ENCODE results near the gene EP400.
"Not testable (repeated sequence)": the region's sequence is repeated elsewhere in the genome, so short reads cannot be mapped to it uniquely, and the experiment has no call there.

Gene EP400

DNA sequence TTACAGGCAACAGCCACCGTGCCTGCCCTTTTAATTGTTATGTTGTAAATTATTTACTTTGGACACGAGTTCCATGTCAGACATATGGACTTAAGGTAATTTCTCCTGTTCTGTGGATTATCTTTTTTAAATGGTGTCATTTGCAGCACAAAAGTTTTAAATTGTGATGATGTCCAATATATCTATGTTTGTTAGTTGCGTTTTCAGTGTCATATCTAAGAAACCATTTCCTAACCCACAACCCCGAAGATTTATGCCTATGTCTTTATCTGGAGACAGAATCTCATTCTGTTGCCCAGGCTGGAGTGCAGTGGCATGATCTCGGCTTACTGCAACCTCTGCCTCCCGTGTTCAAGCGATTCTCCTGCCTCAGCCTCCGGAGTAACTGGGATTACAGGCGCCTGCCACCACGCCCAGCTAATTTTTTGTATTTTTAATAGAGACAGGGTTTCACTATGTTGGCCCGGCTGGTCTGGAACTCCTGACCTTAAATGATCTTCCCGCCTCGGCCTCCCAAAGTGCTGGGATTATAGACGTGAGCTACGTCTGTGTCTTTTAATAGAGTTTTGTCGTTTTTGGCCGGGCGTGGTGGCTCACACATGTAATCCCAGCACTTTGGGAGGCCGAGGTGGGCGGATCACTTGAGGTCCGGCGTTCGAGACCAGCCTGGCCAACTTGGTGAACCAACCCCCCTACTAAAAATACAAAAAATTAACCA is 870 bp upstream of the EP400 start:
- not testable (repeated sequence) for DNase-seq (ENCODE audit: low spot score)

- DNase-seq (ENCODE audit: low spot score), result no peak
Observed at GRCh38 chr12:131950182-131950913, 606 bp downstream of the EP400 start.

DNA sequence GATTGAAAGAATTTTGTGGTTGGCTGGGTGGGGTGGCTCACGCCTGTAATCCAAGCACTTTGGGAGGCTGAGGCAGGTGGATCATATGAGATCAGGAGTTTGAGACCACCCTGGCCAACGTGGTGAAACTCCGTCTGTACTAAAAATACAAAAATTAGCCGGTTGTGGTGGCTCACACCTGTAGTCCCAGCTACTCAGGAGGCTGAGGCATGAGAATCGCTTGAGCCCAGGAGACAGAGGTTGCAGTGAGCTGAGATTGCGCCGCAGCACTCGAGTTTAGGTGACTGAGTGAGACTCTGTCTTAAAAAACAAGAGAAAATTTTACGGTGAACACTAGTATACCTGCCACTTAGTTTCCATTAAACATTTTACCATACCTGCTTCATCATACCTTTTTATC is 4.1 kb downstream of the EP400 start:
- DNase-seq (ENCODE audit: low spot score), result not testable (repeated sequence)

DNA sequence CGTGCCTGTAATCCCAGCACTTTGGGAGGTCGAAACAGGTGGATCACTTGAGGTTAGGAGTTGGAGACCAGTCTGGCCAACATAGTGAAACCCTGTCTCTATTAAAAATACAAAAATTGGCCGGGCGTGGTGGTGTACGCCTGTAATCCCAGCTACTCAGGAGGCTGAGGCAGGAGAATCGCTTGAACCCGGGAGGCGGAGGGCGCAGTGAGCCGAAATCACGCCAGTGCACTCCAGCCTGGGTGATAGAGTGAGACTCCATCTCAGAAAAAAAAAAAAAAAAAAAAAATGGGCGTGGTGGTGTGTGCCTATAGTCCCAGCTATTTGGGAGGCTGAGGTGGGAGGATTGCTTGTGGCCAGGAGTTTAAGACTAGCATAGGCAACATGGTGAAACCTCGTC is 4.7 kb downstream of the EP400 start:
- DNase-seq (ENCODE audit: low spot score), result not testable (repeated sequence)

DNA sequence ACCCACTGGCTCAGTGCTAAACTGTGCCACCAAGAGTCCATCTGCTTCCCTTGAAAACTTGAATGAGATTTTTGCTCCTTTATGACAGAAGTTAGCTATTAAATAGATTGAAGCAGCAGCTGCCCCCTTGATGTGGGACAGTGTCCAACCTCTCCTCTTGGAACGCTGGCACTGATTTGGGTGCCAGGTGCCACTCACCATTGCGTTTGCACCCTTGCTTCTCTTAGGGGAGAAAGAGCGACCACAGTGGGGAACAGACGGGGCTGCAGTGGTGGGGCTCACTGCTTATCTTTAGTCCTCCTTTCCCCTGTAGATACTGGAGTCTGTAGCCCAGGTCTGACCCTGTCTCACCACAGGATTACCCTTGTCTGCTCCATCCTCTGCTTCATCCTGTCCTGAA is 9.4 kb downstream of the EP400 start:
- no peak for DNase-seq (ENCODE audit: low spot score)

GRCh38 chr12:131959641-131960589 is 10.2 kb downstream of the EP400 start:
- DNase-seq (ENCODE audit: low spot score), result no peak

DNA sequence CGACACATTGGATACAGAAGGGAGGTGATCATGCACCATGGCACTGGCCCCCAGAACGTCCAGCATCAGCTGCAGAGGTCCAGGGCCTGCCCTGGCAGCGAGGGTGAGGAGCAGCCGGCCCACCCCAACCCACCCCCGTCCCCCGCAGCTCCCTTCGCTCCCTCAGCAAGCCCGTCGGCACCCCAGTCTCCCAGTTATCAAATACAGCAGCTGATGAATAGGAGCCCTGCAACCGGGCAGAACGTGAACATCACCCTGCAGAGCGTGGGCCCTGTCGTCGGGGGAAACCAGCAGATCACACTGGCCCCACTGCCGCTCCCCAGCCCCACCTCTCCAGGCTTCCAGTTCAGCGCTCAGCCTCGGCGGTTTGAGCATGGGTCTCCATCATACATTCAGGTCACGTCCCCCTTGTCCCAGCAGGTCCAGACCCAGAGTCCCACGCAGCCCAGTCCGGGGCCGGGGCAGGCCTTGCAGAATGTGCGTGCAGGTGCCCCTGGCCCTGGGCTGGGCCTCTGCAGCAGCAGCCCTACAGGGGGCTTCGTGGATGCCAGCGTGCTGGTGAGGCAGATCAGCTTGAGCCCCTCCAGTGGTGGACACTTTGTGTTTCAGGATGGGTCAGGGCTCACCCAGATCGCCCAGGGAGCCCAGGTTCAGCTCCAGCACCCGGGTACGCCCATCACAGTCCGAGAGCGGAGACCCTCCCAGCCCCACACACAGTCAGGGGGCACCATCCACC is 11.0 kb downstream of the EP400 start:
- not testable (repeated sequence) for DNase-seq (ENCODE audit: low spot score)

DNA sequence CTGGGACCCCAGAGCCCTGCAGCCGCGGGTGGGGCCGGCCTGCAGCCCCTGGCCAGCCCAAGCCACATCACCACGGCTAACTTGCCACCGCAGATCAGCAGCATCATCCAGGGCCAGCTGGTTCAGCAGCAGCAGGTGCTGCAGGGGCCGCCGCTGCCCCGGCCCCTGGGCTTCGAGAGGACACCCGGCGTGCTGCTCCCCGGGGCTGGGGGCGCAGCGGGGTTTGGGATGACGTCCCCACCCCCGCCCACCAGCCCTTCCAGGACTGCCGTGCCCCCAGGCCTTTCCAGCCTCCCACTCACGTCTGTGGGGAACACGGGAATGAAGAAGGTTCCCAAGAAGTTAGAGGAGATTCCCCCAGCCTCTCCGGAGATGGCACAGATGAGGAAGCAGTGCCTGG is 11.6 kb downstream of the EP400 start:
- DNase-seq (ENCODE audit: low spot score), result not testable (repeated sequence)

DNA sequence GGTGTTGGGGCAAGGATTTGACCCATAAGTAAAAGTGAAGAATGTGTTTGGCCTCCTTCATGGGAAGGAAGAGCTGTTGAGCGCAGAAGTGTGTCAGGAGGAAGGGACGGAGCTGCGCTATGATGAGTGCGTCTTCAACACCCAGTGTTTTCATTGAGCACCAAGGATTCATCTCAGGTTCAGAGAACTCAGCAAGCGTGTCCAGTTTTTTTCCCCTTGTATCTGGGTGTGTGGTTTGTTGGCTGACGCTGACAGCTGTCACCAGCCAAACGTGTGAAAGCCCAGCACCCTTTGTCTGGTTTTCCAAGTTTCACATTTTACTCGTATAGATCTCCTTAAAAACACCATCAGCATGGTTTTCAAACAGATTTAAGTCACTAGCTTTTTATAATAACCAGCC is 12.3 kb downstream of the EP400 start:
- DNase-seq (ENCODE audit: low spot score), result no peak

DNA sequence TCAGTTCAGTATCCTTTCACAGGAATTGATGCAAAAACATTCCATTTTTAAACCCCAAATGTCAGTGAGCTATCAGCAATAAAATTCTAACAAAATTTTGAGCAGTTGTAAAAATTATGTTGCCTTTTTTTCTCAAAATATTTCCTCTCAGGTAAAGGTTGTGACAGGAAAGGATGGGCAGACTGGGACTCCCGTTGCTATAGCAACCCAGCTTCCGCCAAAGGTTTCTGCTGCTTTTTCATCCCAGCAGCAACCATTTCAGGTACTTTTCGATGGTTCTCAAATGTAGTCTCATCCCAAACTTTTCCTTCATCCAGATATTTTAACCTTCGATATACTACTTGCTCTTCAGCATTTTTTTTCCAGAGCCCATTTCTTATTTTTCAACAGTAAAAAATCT is 13.6 kb downstream of the EP400 start:
- DNase-seq (ENCODE audit: low spot score), result no peak

- DNase-seq (ENCODE audit: low spot score), result no peak
Observed at GRCh38 chr12:131965073-131965472, 15.3 kb downstream of the EP400 start.

DNA sequence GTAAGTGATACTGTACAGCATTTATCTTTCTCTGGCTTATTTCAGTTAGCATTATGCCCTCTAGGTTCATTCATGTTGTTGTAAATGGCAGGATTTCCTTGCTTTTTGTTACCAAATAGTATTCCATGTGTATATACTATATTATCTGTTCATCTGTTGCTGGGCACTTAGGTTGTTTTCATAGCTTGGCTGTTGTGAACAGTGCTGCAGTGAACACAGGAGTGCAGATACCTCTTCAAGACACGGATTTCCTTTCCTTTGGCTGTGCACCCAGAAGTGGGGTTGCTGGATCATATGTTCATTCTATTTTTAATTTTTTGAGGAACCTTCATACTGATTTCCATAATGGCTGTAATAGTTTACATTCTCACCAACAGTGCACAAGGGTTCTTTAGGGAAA is 21.5 kb downstream of the EP400 start:
- no peak for DNase-seq (ENCODE audit: low spot score)

DNA sequence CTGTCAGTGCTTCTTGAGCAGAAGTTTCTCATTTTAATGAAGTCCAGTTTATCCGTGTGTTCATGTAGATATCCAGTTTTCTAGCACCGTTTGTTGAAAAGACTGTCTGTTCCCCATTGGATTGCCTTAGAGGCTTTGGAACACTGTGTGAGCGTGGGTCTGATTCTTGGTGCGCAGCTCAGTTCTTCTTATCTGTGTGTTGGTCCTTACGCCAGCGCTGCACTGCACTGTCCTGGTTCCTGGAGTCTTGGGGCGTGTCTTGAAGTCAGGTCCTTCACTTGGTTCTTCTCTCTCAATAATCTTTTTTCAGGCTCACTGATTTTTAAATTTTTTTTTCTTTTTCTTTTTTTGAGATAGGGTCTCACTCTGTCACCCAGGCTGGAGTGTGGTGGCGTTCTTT is 25.5 kb downstream of the EP400 start:
- DNase-seq (ENCODE audit: low spot score), result no peak

- DNase-seq (ENCODE audit: low spot score), result no peak
Observed at GRCh38 chr12:131979606-131980005, 29.9 kb downstream of the EP400 start.

GRCh38 chr12:131980263-131980662 is 30.5 kb downstream of the EP400 start:
- DNase-seq (ENCODE audit: low spot score), result no peak

DNA sequence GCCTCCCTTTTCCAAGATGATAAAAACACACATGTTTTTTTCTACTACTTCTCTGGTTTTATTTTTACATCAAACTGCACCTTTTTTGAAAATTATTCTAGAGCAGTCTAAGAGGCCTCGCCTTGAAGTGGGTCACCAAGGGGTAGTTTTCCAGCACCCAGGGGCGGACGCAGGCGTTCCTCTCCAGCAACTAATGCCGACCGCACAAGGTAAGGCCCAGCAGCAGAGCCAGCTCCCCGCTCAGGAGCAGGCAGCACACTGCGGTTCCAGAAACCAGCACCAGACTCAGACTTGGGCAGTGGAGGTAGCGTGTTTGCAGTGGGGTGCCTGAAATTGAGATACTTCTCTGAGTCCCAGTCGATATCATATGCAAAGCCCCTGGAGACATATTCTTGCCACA is 31.6 kb downstream of the EP400 start:
- no peak for DNase-seq (ENCODE audit: low spot score)

- DNase-seq (ENCODE audit: low spot score), result no peak
Observed at GRCh38 chr12:131982041-131982440, 32.3 kb downstream of the EP400 start.

- DNase-seq (ENCODE audit: low spot score), result no peak
Observed at GRCh38 chr12:131983026-131983425, 33.3 kb downstream of the EP400 start.

DNA sequence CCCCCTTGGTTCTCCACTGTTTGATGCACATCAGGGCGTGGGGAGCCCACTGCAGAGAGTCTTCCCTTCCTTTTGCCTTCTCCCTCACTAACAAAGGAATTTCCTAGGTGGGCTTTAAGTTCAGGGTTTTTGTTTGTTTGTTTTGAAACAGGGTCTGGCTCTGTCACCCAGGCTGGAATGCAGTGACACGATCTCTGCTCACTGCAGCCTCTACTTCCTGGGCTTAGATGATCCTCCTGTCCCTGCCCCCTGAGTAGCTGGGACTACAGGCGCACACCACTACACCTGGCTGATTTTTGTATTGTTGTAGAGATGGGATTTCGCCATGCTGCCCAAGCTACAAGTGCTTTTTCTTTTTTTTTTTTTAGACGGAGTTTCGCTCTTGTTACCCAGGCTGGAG is 33.8 kb downstream of the EP400 start:
- no peak for DNase-seq (ENCODE audit: low spot score)

DNA sequence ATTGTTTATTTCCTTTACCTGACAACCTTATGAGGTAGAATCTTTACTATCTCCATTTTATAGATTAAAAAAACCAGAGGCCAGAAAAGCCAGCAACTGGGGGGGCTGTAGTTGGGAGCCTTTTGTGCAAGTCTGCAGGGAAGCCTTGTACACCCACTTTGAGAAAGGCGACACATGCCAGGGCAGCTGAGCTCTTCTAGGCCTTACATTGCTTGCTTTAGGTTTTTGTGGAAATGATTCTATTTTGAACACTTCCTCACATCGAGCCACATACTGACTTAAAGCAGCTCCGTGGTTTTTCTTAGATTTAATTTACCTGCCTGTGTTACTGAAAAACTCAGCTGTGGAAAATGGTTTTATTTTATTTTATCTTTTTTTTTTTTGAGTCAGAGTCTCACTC is 34.6 kb downstream of the EP400 start:
- DNase-seq (ENCODE audit: low spot score), result no peak

DNA sequence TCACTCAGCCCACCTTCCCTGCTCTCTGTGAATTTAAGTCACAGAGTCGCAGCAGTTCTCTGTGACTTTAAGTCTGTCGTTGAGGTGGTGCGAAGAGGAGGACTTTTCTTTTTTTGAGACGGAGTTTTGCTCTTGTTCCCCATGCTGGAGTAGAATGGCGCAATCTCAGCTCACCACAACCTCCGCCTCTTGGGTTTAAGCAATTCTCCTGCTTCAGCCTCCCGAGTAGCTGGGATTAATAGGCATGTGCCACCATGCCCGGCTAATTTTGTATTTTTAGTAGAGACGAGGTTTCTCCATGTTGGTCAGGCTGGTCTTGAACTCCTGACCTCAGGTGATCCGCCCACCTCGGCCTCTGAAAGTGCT is 35.8 kb downstream of the EP400 start:
- DNase-seq (ENCODE audit: low spot score), result not testable (repeated sequence)

DNA sequence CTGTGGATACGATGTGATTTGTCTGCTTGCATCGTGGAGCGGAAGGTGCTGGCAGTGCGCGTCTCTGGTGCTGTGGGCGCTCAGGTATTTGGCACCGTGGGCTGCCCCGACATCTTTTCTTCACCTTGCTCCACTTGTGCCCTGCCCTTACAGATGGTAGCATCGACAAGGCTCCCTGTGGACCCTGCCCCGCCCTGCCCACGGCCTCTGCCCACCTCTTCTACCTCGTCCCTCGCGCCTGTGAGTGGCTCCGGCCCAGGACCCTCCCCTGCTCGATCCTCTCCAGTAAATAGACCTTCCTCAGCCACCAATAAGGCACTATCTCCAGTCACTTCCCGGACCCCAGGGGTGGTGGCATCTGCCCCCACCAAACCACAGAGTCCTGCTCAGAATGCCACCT is 36.6 kb downstream of the EP400 start:
- DNase-seq (ENCODE audit: low spot score), result no peak
